ENCODE measurements around the gene TMCC1.
A peak's percentile ranks its signal among the peaks of the same experiment; 100 is the strongest.

Gene TMCC1

GRCh38 chr3:129727707-129728106 lies 165.8 kb downstream of the TMCC1 start:
- peaks cover 18% of the 10 kb centered on the region for H3K4me1 Mint-ChIP-seq
- TF ChIP-seq CTCF (IDR thresholded peaks at IDR 0.05; ENCODE audit: unreplicated experiment in 3 of 3): no peak
- no peak overlapping the region for H3K4me3 Mint-ChIP-seq
- no peaks in the 10 kb centered on the region for H3K9me3 Mint-ChIP-seq
- H3K27ac Mint-ChIP-seq: no peak overlapping the region
- H3K27me3 Mint-ChIP-seq (ENCODE audit: low read depth): no peaks in the 10 kb centered on the region
- peaks cover 8% of the 10 kb centered on the region for H3K36me3 Mint-ChIP-seq (ENCODE audit: low read depth)

- H3K4me1 Mint-ChIP-seq: peaks cover 21% of the 10 kb centered on the region
- H3K27ac Mint-ChIP-seq: peak overlapping the region; percentile 60 to 84 (median 78)
- TF ChIP-seq CTCF (IDR thresholded peaks at IDR 0.05; ENCODE audit: unreplicated experiment in 3 of 3): no peak
- peaks cover under 1% of the 10 kb centered on the region for H3K36me3 Mint-ChIP-seq (ENCODE audit: low read depth)
- H3K4me3 Mint-ChIP-seq: peak overlapping the region in 2 of 3 experiments; percentile 15 to 72
- H3K27me3 Mint-ChIP-seq (ENCODE audit: low read depth): no peaks in the 10 kb centered on the region
- no peaks in the 10 kb centered on the region for H3K9me3 Mint-ChIP-seq
These were observed 169.8 kb downstream of the TMCC1 start for GRCh38 chr3:129723558-129724324.

- peak overlapping the region in 2 of 3 experiments; percentile 50 to 60 for H3K27ac Mint-ChIP-seq
- peak overlapping the region in 1 of 3 experiments; percentile 45 for H3K4me3 Mint-ChIP-seq
- no peaks in the 10 kb centered on the region for H3K36me3 Mint-ChIP-seq (ENCODE audit: low read depth)
- no peaks in the 10 kb centered on the region for H3K27me3 Mint-ChIP-seq (ENCODE audit: low read depth)
- TF ChIP-seq CTCF (IDR thresholded peaks at IDR 0.05; ENCODE audit: unreplicated experiment in 3 of 3): no peak
- peaks cover 21% of the 10 kb centered on the region for H3K4me1 Mint-ChIP-seq
- no peaks in the 10 kb centered on the region for H3K9me3 Mint-ChIP-seq
These were observed 171.0 kb downstream of the TMCC1 start for GRCh38 chr3:129722527-129722926.

- no peaks in the 10 kb centered on the region for H3K9me3 Mint-ChIP-seq
- no peak overlapping the region for H3K27ac Mint-ChIP-seq
- peaks cover 6% of the 10 kb centered on the region for H3K4me1 Mint-ChIP-seq
- no peaks in the 10 kb centered on the region for H3K36me3 Mint-ChIP-seq (ENCODE audit: low read depth)
- no peak overlapping the region for H3K4me3 Mint-ChIP-seq
- no peak for TF ChIP-seq CTCF (IDR thresholded peaks at IDR 0.05; ENCODE audit: unreplicated experiment in 3 of 3)
- H3K27me3 Mint-ChIP-seq (ENCODE audit: low read depth): no peaks in the 10 kb centered on the region
These were observed 175.3 kb downstream of the TMCC1 start for GRCh38 chr3:129718201-129718600.

- H3K36me3 Mint-ChIP-seq (ENCODE audit: low read depth): no peaks in the 10 kb centered on the region
- no peaks in the 10 kb centered on the region for H3K27me3 Mint-ChIP-seq (ENCODE audit: low read depth)
- TF ChIP-seq CTCF (IDR thresholded peaks at IDR 0.05; ENCODE audit: unreplicated experiment in 3 of 3): no peak
- H3K27ac Mint-ChIP-seq: no peak overlapping the region
- H3K9me3 Mint-ChIP-seq: no peaks in the 10 kb centered on the region
- no peak overlapping the region for H3K4me3 Mint-ChIP-seq
- no peaks in the 10 kb centered on the region for H3K4me1 Mint-ChIP-seq
These were observed 177.7 kb downstream of the TMCC1 start for GRCh38 chr3:129715854-129716253.

GRCh38 chr3:129708328-129708861 lies 185.1 kb downstream of the TMCC1 start:
- no peaks in the 10 kb centered on the region for H3K27me3 Mint-ChIP-seq (ENCODE audit: low read depth)
- no peak overlapping the region for H3K27ac Mint-ChIP-seq
- H3K4me1 Mint-ChIP-seq: peaks cover 18% of the 10 kb centered on the region
- H3K9me3 Mint-ChIP-seq: no peaks in the 10 kb centered on the region
- peaks cover 11% of the 10 kb centered on the region for H3K36me3 Mint-ChIP-seq (ENCODE audit: low read depth)
- no peak for TF ChIP-seq CTCF (IDR thresholded peaks at IDR 0.05; ENCODE audit: unreplicated experiment in 3 of 3)
- no peak overlapping the region for H3K4me3 Mint-ChIP-seq

Data from nephron (organoid).